Right cardiac atrium (tissue), 5 donors: ENCODE measurements around the gene CTPS1. TPM values are rescaled to one million over a fixed set of nuclear protein-coding genes. Genes with fewer than 3 reads are reported as not detected.

Experiments
- ATAC-seq, 2 donors: fragments of 200-7000 bp; cut with Tn5 transposase; one replicate each; pipeline versions ENCODE4 v1.8.0 to v1.9.1; 2020; ENCODE audit warnings: moderate library complexity in 2 of 2, mild to moderate bottlenecking in 1 of 2
- DNase-seq, 3 donors: peaks; one replicate each; pipeline ENCODE4 v3.0.0-alpha.2; 2020
- H3K27ac ChIP-seq: one replicate; pipeline ENCODE4 v1.5.1; 2013; ENCODE audit warnings: mild to moderate bottlenecking, low read length, control low read depth, moderate library complexity
- H3K27me3 ChIP-seq: one replicate; pipeline ENCODE4 v1.6.1; 2013; ENCODE audit not compliant: control insufficient read depth, insufficient read depth
- H3K4me1 ChIP-seq: one replicate; pipeline ENCODE4 v1.6.1; 2013; ENCODE audit warnings: low read length; ENCODE audit not compliant: control insufficient read depth, insufficient read depth
- H3K4me3 ChIP-seq: one replicate; pipeline ENCODE4 v1.5.1; 2013; ENCODE audit warnings: low read length, control low read depth
- H3K9me3 ChIP-seq: one replicate; pipeline ENCODE4 v1.6.1; 2013; ENCODE audit warnings: low read length; ENCODE audit not compliant: control insufficient read depth
- WGBS: extraction: QIAGEN DNeasy Blood & Tissue Kit; methylation state at CpG from one replicate; pipeline ENCODE4 v1.1.7; 2013; 5-methylcytosine and 5-hydroxymethylcytosine counted together
- intact Hi-C, 4 donors: fragments of 100-400 bp; cut with DNase I; formaldehyde crosslinking; loops; one replicate each; pipeline versions ENCODE4 v1.11.0 to v1.14.0; 2022 to 2023
- polyA plus RNA-seq: library from polyadenylated mRNA; stranded (reverse); fragments of 200-250 nt; gene quantifications from one replicate; pipeline ENCODE4 v1.2.3, GENCODE V29; 2013
- total RNA-seq, 4 donors: library from RNA; stranded (reverse); fragmentation: NEBNext Ultra II Directional; extraction: Animal tissue kit (Norgen Biotek cat#: 25700); gene quantifications; one replicate each; pipeline ENCODE4 v1.2.1, GENCODE V29; 2021
- donor health status: healthy with polysubstance abuse.
- donor health status: DM: no; HTN: yes; CAD: no.
- donor health status: DM: no; HTN: no; CAD: no.
- donor health status: DM: no; HTN: yes; CAD: no; lungs with severe emphysema.
- donor health status: DM: yes; HTN: yes; CAD: no.

CTPS1 gene
- total and polyA plus RNA-seq, 5 donors = 7.3 to 15.6 (median 13.8) TPM

DNA sequence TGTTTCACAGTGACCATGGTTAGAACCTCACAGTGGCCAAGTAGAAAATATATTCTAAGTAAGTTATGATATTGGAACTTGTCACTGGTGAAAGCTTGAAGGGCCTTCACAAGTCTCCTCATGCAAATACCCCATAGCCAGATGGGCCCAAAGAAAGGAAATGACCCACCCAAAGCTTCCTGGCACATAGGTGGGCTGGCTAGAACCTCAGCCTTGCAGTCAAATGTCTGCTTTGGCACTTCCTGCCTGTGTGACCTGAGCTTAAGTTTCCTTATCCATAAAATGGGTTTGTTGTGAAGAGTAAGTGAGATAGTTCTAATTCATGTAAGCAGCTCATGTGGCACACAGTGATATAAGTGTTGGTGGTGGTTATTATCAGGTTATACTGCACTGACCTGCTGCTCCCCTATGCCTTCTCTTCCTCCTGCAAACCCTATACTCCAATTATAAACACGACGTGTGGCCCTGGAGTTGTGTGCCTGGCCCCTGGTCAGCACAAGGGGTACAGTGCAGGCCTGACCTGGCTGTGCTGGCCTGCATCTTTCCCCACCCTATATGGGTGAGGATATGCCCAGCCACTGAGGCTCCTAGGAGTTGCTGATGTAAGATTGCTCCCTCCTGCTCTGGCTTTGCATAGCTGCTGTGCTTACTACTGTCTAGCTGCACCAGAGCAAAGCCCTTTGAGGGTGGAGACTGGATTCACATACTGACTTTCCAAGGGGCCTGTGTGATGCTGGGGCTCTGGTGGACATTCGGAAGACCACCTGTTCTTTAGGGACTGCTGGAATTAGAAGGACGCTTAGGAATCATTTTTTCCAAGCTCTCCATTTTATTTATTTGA, 46.7 kb downstream of the CTPS1 start:
- no peaks in the 10 kb centered on the region for H3K9me3 ChIP-seq
- no peaks in the 10 kb centered on the region for H3K27me3 ChIP-seq
- H3K4me1 ChIP-seq = peaks cover 10% of the 10 kb centered on the region
- no peak for ATAC-seq
- WGBS = 98% methylated on average over 4 of the region's 4 CpGs
- no peak overlapping the region for H3K27ac ChIP-seq
- DNase-seq = no peak
- intact Hi-C loops = no loop called here
- H3K4me3 ChIP-seq = no peak overlapping the region

DNA sequence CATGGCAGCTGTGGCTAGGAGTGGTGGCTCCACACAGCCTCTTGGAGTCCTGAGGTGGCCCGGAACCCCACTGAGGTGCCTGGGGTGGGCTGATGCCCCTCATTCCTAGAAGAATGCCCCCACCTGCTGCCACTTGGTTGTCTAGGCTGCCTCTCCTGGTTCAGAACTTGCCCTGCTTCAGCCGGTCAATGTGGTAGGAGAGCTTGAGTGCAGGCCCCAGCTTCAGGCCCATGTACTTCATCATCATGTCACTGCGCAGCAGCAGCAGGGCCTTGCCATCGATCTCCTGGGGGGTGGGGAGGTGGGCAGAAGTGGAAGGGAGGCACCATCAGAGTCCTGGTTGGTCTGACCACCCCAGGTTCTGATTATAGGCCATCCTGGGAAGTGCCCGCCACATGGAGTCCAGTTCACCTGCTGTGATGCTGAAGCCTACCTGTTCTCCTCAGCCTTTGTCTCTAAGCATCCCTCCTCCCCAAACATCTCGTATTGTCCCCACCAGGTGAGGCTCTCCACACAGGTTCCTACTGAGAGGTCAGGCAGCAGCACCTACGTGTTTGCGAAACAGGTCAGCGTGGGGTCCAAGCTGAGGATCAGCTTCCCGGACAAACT, 48.6 kb downstream of the CTPS1 start:
- Histone ChIP-seq H3K27me3 (no peaks in the 10 kb centered on the region), H3K4me1 (no peaks in the 10 kb centered on the region), H3K9me3 (no peaks in the 10 kb centered on the region), H3K27ac (no peak overlapping the region), H3K4me3 (no peak overlapping the region)
- WGBS = 97% methylated on average over 10 of the region's 10 CpGs
- intact Hi-C loops = no loop called here
- ATAC-seq (no peak), DNase-seq (no peak)

DNA sequence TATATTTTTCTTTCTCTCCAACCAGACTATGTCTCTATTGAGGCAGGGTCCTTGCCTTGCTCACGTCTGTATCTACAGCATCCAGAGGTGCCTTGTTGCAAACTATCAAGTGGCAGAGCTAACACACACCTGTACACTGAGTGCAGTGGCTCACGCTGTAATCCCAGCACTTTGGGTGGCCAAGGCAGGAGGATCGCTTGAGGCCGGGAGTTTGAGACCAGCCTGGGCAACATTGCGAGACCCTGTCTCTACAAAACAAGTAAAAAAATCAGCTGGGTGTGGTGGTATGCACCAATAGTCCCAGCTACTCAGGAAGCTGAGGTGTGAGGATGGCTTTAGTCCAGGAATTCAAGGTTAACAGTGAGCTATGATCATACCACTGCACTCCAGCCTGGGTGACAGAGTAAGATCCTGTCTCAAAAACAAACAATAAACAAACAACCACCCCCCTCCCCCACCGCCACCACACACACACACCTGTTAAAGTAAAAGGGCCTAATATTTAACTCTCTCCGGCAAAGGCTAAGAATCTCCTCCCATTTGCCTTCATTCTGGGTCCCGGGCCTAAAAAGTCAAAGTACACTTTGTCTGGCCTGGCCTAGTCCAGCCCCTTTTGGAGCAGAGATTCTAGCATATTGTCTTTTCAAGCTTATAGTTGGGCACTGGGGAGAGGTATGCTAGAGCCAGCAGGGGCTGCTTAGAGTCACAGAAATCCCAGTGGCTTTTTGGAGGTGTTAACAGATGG, 51.5 kb downstream of the CTPS1 start:
- DNase-seq (no peak), ATAC-seq (no peak)
- 95% methylated on average over 8 of the region's 8 CpGs for WGBS
- Histone ChIP-seq H3K9me3 (no peaks in the 10 kb centered on the region), H3K4me1 (no peaks in the 10 kb centered on the region), H3K27me3 (no peaks in the 10 kb centered on the region), H3K4me3 (no peak overlapping the region), H3K27ac (no peak overlapping the region)
- intact Hi-C loops = no loop called here

DNA sequence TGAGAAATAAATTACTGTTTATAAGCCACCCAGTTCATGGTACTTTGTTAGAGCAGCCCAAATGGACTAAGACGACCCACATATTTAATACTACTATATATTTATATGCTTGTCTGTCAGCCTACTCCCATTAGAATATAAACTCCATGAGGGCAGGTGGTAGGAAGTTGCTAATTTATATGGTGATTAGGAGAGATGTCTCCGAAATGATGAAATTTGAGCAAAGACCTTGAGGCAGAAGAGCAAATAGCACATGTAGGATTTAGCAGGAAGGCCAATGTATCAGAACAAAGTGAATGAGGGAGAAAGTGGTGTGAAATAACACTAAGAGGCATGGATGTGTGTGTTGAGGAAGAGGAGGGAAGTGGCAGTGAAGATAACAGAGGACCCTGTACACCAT, 52.7 kb downstream of the CTPS1 start:
- no peaks in the 10 kb centered on the region for H3K4me1 ChIP-seq
- WGBS = 72% methylated on average over 2 of the region's 2 CpGs

DNA sequence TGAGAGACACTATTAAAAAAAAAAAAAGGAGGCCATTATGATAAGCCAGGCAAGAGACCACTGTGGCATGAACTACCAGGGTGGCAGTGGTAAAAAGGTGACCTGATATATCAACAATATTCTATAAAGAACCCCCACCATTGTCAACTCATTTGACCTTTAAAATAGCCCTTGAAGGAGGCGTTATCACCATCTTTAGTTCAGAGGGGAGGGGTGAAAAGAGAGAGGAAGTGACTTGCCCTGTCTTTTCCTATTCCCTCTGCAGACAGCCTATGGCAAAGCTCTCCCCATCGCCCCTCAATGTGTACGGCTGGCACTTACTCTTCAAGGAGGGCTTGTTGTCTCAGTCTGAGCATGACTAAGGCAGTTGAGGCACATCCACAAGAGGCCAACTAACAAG, 53.8 kb downstream of the CTPS1 start:
- ATAC-seq (no peak), DNase-seq (no peak)
- 94% methylated on average over 3 of the region's 3 CpGs for WGBS
- Histone ChIP-seq H3K27me3 (no peaks in the 10 kb centered on the region), H3K4me3 (no peak overlapping the region), H3K4me1 (no peaks in the 10 kb centered on the region), H3K27ac (no peak overlapping the region), H3K9me3 (no peaks in the 10 kb centered on the region)
- intact Hi-C loops = no loop called here

More for the DNA sequence above, 52.7 kb downstream of the CTPS1 start:
- no peak overlapping the region for H3K4me3 ChIP-seq
- H3K9me3 ChIP-seq = no peaks in the 10 kb centered on the region
- H3K27me3 ChIP-seq = no peaks in the 10 kb centered on the region
- H3K27ac ChIP-seq = no peak overlapping the region
- ATAC-seq (no peak), DNase-seq (no peak)
- intact Hi-C loops = no loop called here

DNA sequence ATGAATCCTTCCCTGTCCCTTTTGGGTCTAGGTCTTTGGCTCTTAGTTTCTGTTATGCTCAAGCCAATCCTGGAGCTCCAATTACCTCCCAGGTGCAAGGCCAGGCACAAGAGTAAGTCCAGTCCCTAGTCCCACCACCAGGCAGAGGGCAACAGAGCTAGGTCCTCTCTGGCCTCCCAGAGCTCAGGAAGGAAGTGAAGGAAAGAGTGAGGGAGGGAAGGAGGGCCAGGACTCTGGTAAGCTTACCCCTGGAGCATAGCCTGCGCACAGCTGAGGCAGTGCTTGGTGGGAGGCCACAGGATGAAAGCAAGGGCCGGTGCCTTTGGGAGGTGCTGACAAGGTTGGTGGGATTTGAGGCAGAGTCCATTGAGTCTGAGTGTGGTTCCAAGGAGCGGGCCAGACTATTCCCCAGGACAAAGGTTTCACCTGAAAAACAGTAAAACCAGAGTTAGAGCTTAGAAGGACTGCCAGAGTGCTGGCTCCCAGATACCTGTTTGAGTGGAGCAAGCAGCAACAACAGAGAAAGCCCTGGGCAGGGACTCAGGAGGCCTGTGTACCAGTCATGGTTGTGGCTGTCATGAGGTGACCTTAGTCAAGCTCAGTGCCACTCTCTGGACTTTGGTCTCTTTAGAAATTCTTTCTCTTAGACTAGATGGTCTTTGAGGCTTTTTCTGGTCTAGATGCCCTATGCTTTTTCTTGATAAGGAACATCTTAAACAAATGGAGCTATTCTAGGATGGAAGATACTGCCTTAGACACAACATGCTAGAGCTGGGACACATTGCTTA, 57.8 kb downstream of the CTPS1 start:
- Histone ChIP-seq H3K9me3 (no peaks in the 10 kb centered on the region), H3K27ac (no peak overlapping the region), H3K4me3 (no peak overlapping the region), H3K27me3 (no peaks in the 10 kb centered on the region), H3K4me1 (no peaks in the 10 kb centered on the region)
- no peak for DNase-seq
- WGBS = 98% methylated on average over 3 of the region's 3 CpGs
- intact Hi-C loops = no loop called here
- no peak for ATAC-seq

DNA sequence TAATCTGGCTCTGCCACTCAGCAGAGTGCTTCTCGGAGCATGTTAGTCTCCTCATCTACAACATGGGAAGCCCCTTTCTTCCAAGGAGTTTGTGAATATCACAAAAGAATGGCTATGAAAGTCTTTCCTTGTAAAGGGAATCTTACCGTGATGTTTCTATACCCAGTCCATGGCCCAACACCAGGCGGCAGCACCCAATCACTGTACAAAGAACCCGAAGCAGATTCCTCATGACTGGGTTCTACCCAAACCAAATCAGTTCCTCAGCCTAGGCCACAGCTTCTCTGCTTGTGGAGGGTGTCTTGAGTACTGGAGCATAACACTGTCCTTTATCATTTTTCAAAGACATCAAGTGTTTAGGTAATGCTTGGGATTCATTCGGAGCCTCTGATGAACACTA, 58.6 kb downstream of the CTPS1 start:
- no peak overlapping the region for H3K4me3 ChIP-seq
- no peaks in the 10 kb centered on the region for H3K9me3 ChIP-seq
- H3K4me1 ChIP-seq = no peaks in the 10 kb centered on the region
- no peak for DNase-seq
- no peak overlapping the region for H3K27ac ChIP-seq
- no peaks in the 10 kb centered on the region for H3K27me3 ChIP-seq
- WGBS = 88% methylated on average over 5 of the region's 5 CpGs
- intact Hi-C loops = no loop called here
- ATAC-seq = no peak

DNA sequence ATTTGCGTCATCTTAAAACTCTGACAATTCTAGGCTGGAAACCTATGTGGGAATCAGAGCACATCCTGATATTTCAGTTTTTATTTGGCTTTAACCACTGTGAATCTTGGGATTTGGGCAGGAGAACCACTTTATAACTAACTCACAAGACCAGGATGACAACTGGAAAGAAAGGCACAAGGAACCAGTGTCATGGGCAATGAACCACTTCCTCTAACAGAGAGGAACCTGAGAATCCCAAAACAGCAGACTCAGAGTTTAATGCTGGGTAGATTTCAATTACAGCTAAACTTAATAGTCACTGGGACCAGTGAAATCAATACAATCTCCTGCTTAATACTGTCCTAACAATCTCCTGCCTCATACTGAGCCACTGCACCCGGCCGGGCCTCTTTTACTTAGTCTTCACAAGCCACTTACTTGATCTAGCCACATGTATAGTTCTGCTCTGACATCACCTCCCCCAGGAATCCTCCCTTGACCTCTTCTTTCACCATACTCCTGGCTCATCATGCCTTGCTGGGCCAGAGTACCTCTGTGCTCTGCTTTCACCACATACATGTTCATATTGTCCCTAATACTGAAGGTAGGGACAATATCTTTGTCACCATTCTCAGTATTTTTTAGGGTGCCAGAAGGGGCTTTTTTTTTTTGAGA, 62.2 kb downstream of the CTPS1 start:
- no peak for DNase-seq
- intact Hi-C loops = no loop called here
- Histone ChIP-seq H3K27me3 (no peaks in the 10 kb centered on the region), H3K9me3 (no peaks in the 10 kb centered on the region), H3K27ac (no peak overlapping the region), H3K4me1 (peaks cover 20% of the 10 kb centered on the region), H3K4me3 (no peak overlapping the region)
- WGBS = 90% methylated on average over 3 of the region's 3 CpGs
- no peak for ATAC-seq

DNA sequence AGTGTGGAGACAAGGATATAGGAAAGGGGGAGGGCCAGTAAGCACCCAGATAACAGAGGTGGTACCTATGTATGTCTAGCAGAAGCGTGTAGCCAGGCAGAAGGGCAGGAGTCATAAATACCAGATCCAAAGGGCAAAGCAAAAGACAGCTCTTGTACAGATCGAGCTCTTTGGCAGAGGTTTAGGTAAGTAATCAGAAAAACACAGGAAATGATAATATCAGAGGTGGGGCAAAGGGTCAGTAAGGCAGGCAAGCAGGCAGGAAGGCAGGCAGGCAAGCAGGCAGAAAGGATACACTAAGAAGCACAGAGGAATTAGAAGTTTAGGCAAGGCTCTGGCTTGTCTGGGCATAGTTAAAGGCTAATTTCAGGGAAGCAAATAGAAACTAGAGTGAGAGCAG, 64.7 kb downstream of the CTPS1 start:
- Histone ChIP-seq H3K9me3 (no peaks in the 10 kb centered on the region), H3K4me3 (no peak overlapping the region), H3K27me3 (no peaks in the 10 kb centered on the region), H3K4me1 (peaks cover 20% of the 10 kb centered on the region), H3K27ac (peak overlapping the region; percentile 34)
- intact Hi-C loops = no loop called here
- ATAC-seq (peak; percentile 3 to 39), DNase-seq (no peak)
- WGBS = 57% methylated on average over 2 of the region's 2 CpGs

DNA sequence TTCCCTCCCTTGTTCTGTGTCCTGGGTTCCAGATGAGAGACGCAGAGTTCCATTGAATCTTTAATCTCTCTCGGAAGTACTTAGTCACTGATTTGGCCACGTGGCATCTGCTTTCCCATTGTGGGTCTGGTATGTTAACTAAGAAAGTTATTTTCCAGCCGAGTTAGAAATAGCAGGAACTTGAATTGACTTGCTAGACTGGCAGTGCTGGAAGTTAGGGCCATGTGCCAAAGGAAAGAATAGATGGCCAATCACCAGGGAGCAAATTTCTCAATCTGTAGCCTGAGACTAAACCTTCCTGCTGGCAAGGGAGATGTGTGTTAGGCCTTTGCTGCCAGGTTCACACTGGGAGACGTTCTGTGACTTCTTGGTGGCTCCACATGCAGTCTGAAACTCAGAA, 66.2 kb downstream of the CTPS1 start:
- Histone ChIP-seq H3K27me3 (no peaks in the 10 kb centered on the region), H3K27ac (peak overlapping the region; percentile 96), H3K4me1 (peaks cover 20% of the 10 kb centered on the region), H3K4me3 (no peak overlapping the region), H3K9me3 (no peaks in the 10 kb centered on the region)
- peak; percentile 88 to 91 for ATAC-seq
- 21% methylated on average over 5 of the region's 5 CpGs for WGBS
- peak; percentile 65 to 72 (median 71) for DNase-seq
- intact Hi-C loops = no loop called here
